DND-41 (cell line): Measurements from ENCODE around the gene APC.

Source experiments
- ATAC-seq: fragments of 200-7000 bp; cut with Tn5 transposase; 3 replicates; pipeline ENCODE4 v1.9.1; 2021; ENCODE audit warnings: low read depth; ENCODE audit not compliant: insufficient read depth
- DNase-seq: peaks from one replicate; pipeline ENCODE4 v3.0.0-alpha.2; 2020
- H2AFZ ChIP-seq: 2 replicates; pipeline ENCODE4 v1.6.0; 2012; ENCODE audit warnings: low read depth, low read length
- H3K27ac ChIP-seq: 2 replicates; pipeline ENCODE4 v1.5.1; 2012; ENCODE audit warnings: low read length, inconsistent platforms
- H3K27me3 ChIP-seq: fragments of 200-600 bp; sonication (generic); 2 replicates; pipeline ENCODE4 v1.6.0; 2012; ENCODE audit warnings: low read length, mild to moderate bottlenecking, inconsistent platforms; ENCODE audit not compliant: insufficient read depth, poor library complexity
- H3K36me3 ChIP-seq: 2 replicates; pipeline ENCODE4 v1.5.1; 2012; ENCODE audit warnings: low read length, inconsistent platforms; ENCODE audit not compliant: insufficient read depth
- H3K4me1 ChIP-seq: 2 replicates; pipeline ENCODE4 v1.5.1; 2012; ENCODE audit warnings: mild to moderate bottlenecking, low read length; ENCODE audit not compliant: insufficient read depth
- H3K4me2 ChIP-seq: 2 replicates; pipeline ENCODE4 v1.6.0; 2012; ENCODE audit warnings: mild to moderate bottlenecking, moderate library complexity, low read length, inconsistent platforms; ENCODE audit not compliant: insufficient read depth
- H3K4me3 ChIP-seq, 2 experiments: fragments of 200-600 bp in 1 of 2; shearing (Covaris generic) in 1 of 2; 2 replicates each; pipeline ENCODE4 v1.5.1; 2012 to 2016; ENCODE audit warnings: inconsistent platforms in 2 of 2, low read length in 2 of 2, mild to moderate bottlenecking in 2 of 2, low read depth in 1 of 2, moderate library complexity in 1 of 2
- H3K79me2 ChIP-seq: 2 replicates; pipeline ENCODE4 v1.6.0; 2012; ENCODE audit warnings: low read length, inconsistent platforms; ENCODE audit not compliant: insufficient read depth
- H3K9ac ChIP-seq: 2 replicates; pipeline ENCODE4 v1.6.0; 2012; ENCODE audit warnings: low read depth, mild to moderate bottlenecking, inconsistent platforms, low read length, moderate library complexity
- H3K9me3 ChIP-seq: 2 replicates; pipeline ENCODE4 v1.5.1; 2012; ENCODE audit warnings: low read length, moderate library complexity, mild to moderate bottlenecking, inconsistent platforms; ENCODE audit not compliant: insufficient read depth, severe bottlenecking
- H4K20me1 ChIP-seq: 2 replicates; pipeline ENCODE4 v1.6.0; 2012; ENCODE audit warnings: low read length; ENCODE audit not compliant: insufficient read depth
- EZH2 ChIP-seq: IDR thresholded peaks from 3 replicates; pipeline ENCODE4 v1.6.1; 2012; ENCODE audit warnings: borderline replicate concordance, low read depth, mild to moderate bottlenecking, moderate library complexity, low read length, inconsistent platforms; ENCODE audit not compliant: severe bottlenecking
- TF ChIP-seq, protein P1 (sequence below): IDR thresholded peaks from 2 replicates; pipeline ENCODE4 v1.5.1; 2012; ENCODE audit warnings: borderline replicate concordance, low read length, moderate library complexity, mild to moderate bottlenecking; ENCODE audit not compliant: poor library complexity, severe bottlenecking; ENCODE audit errors: extremely low read depth

Gene APC

DNA sequence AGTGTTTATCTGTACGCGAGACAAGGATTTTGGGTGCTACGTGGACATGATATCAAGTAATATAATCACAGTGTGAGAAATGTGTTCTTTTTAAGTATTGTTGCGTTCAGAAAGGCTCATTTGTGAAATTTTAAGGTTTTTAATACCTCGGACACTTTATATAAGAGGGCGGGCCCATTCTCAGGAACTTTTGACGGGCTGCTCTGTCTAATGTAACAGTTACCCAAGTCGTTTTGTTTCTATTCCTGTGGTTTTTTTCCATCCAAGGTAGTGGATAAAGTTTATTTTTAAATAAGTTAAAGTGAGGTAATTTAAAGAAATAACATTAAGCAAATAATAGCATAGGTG lies 123.9 kb downstream of the APC start:
- ATAC-seq: no peak
- Histone ChIP-seq H3K4me1 (peaks cover 33% of the 10 kb centered on the region), H3K27ac (peak overlapping the region; percentile 78), H3K36me3 (peaks cover 46% of the 10 kb centered on the region), H3K4me2 (peak overlapping the region; percentile 67), H2AFZ (peak overlapping the region; percentile 76), H3K4me3 (peak overlapping the region; percentile 91 to 99), H3K9me3 (no peaks in the 10 kb centered on the region), H3K27me3 (no peaks in the 10 kb centered on the region), H3K79me2 (peaks cover 53% of the 10 kb centered on the region), H3K9ac (peak overlapping the region; percentile 87), H4K20me1 (peaks cover 23% of the 10 kb centered on the region; the same call in 1 of the 2 replicates)
- no peak for TF ChIP-seq EZH2
- TF ChIP-seq, protein P1, sequence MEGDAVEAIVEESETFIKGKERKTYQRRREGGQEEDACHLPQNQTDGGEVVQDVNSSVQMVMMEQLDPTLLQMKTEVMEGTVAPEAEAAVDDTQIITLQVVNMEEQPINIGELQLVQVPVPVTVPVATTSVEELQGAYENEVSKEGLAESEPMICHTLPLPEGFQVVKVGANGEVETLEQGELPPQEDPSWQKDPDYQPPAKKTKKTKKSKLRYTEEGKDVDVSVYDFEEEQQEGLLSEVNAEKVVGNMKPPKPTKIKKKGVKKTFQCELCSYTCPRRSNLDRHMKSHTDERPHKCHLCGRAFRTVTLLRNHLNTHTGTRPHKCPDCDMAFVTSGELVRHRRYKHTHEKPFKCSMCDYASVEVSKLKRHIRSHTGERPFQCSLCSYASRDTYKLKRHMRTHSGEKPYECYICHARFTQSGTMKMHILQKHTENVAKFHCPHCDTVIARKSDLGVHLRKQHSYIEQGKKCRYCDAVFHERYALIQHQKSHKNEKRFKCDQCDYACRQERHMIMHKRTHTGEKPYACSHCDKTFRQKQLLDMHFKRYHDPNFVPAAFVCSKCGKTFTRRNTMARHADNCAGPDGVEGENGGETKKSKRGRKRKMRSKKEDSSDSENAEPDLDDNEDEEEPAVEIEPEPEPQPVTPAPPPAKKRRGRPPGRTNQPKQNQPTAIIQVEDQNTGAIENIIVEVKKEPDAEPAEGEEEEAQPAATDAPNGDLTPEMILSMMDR: no peak
- no peak for DNase-seq

DNA sequence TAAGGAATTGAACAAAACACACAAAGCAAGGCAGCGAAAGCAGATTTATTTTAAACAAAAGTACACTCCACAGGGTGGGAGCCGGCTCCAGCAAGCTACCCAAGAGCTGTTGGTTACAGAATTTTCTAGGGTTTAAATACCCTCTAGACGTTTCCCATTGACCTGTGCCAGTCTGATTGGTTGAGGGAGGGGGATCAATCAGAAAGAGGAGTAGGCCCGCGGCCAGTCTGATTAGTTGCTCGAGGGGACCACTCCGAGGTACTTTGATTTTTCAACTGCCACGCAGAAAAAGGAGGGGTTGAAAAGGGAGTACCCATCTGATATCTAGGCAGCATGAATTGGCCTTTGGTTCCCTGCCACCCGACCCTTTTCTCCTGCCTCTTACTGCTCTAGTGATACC lies 124.4 kb downstream of the APC start:
- no peak for ATAC-seq
- Histone ChIP-seq H3K4me2 (peak overlapping the region; percentile 67), H3K27me3 (no peaks in the 10 kb centered on the region), H3K27ac (peak overlapping the region; percentile 78), H2AFZ (no peak overlapping the region), H4K20me1 (peaks cover 25% of the 10 kb centered on the region; the same call in 1 of the 2 replicates), H3K9me3 (no peaks in the 10 kb centered on the region), H3K36me3 (peaks cover 50% of the 10 kb centered on the region), H3K4me1 (peaks cover 33% of the 10 kb centered on the region), H3K4me3 (peak overlapping the region; percentile 91 to 99), H3K79me2 (peaks cover 58% of the 10 kb centered on the region), H3K9ac (peak overlapping the region; percentile 87)
- DNase-seq: no peak
- TF ChIP-seq EZH2: no peak
- TF ChIP-seq, protein P1: no peak

DNA sequence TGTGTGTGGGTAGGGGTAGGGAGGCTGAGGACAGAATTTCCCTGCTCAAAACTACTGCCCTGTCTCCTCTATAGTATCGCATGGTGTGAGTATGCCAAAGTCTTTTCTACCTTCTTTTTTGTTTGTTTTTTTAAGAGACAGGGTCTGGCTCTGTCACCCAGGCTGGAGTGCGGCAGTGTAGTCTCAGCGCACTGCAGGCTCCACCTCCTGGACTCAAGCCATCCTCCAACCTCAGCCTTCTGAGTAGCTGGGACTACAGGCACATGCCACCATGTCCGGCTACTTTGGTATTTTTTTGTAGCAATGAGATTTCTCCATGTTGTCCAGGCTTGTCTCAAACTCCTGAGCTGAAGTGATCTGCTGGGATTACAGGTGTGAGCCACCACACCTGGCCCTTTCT lies 125.9 kb downstream of the APC start:
- peaks cover 65% of the 10 kb centered on the region for H3K36me3 ChIP-seq
- H3K4me2 ChIP-seq: peak overlapping the region; percentile 67

More for the DNA sequence above, 125.9 kb downstream of the APC start:
- TF ChIP-seq EZH2: no peak
- TF ChIP-seq, protein P1: no peak
- H3K27ac ChIP-seq: no peak overlapping the region
- ATAC-seq (no peak), DNase-seq (no peak)
- H3K27me3 ChIP-seq: no peaks in the 10 kb centered on the region
- H3K4me3 ChIP-seq: peak overlapping the region in 1 of 2 experiments; percentile 91; a peak in 1 of 4 replicates
- peaks cover 33% of the 10 kb centered on the region for H3K4me1 ChIP-seq
- H3K9ac ChIP-seq: 0 out of 2 replicates have a peak overlapping the region, but pooled peaks have one; percentile 87
- H4K20me1 ChIP-seq: peaks cover 25% of the 10 kb centered on the region; the same call in 1 of the 2 replicates
- no peaks in the 10 kb centered on the region for H3K9me3 ChIP-seq
- peaks cover 61% of the 10 kb centered on the region for H3K79me2 ChIP-seq
- no peak overlapping the region for H2AFZ ChIP-seq
